Measurements from ENCODE around the gene ITGB2. TPM values are rescaled to one million over a fixed set of nuclear protein-coding genes. Genes with fewer than 3 reads are reported as not detected.

ITGB2 gene
- under 1 TPM in 3 of 6 experiments, not detected in 3; 0.19 to 0.45 (median 0.33) TPM for total RNA-seq (2021; fragmentation: NEBNext Ultra II Directional; extraction: Animal tissue kit (Norgen Biotek cat#: 25700))
- long read RNA-seq: 0 reads

GRCh38 chr21:44920694-44921604, at the start of gene ITGB2:
TSS of gene ITGB2 (minus strand) at chr21:44920899. CDS start at chr21:44910782, 10,117 bp downstream.
- no peak for DNase-seq
- H3K4me1 Mint-ChIP-seq (ENCODE audit: low read depth): peaks cover 12% of the 10 kb centered on the region
- TF ChIP-seq, protein P1, sequence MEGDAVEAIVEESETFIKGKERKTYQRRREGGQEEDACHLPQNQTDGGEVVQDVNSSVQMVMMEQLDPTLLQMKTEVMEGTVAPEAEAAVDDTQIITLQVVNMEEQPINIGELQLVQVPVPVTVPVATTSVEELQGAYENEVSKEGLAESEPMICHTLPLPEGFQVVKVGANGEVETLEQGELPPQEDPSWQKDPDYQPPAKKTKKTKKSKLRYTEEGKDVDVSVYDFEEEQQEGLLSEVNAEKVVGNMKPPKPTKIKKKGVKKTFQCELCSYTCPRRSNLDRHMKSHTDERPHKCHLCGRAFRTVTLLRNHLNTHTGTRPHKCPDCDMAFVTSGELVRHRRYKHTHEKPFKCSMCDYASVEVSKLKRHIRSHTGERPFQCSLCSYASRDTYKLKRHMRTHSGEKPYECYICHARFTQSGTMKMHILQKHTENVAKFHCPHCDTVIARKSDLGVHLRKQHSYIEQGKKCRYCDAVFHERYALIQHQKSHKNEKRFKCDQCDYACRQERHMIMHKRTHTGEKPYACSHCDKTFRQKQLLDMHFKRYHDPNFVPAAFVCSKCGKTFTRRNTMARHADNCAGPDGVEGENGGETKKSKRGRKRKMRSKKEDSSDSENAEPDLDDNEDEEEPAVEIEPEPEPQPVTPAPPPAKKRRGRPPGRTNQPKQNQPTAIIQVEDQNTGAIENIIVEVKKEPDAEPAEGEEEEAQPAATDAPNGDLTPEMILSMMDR (IDR thresholded peaks at IDR 0.05): no peak
- H3K4me3 Mint-ChIP-seq: no peak within 1 kb of the TSS
- no peak within 1 kb of the TSS for H3K27ac Mint-ChIP-seq
- peaks cover 51% of the 10 kb centered on the region for H3K27me3 Mint-ChIP-seq (ENCODE audit: insufficient read depth)
- H3K36me3 Mint-ChIP-seq (ENCODE audit: low read depth): no peaks in the 10 kb centered on the region
- no peaks in the 10 kb centered on the region for H3K9me3 Mint-ChIP-seq

DNA sequence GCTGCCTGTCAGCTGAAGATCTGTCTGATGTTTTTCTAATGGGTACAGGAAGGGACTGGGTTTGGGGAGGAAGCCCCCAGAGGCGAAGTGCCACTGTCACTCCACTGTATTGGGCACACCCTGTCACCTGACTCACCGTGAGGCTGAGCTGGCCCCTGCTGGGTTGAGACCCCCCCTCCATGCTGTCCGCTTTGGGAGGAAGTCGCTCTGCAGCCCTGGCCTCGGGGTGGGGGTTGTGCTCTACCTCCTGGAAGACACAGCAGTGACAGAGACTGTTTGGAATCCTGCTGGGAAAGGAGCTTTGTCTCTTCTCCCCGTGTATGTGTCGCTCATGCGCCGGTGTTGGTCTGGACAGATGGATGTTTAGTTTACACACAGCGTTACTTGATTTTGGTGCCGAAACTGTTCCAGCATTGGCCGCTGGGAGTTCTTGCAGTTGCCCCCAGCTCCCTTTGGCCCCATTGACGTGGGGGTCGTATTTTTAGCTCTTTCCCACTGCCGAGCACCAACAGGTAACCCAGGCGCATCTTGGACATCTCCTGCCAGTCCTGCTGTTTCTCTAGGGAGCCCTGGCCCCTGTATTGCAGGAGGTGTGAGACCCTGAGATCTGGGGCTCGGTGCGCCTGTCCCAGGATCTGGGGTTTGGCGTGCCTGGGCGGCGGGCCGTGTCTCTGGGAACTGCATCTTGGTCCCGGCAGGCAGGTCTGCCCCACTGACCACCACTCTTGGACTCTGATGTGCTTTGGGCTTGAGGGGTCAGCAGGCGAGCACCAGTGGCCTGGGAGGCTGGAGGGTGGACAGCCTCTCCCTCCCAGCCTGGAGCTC, 49.4 kb upstream of the ITGB2 start:
- Mint-ChIP-seq H3K4me1 (ENCODE audit: low read depth) (peaks cover 12% of the 10 kb centered on the region), H3K4me3 (no peak overlapping the region), H3K36me3 (ENCODE audit: low read depth) (peaks cover 23% of the 10 kb centered on the region), H3K9me3 (no peaks in the 10 kb centered on the region), H3K27me3 (ENCODE audit: insufficient read depth) (no peaks in the 10 kb centered on the region; the same call in 1 of the 2 replicates), H3K27ac (peak overlapping the region; percentile 31; the same call in 1 of the 2 replicates)
- DNase-seq: peak; percentile 25
- TF ChIP-seq, protein P1 (IDR thresholded peaks at IDR 0.05): no peak

GRCh38 chr21:44969066-44969670, 48.5 kb upstream of the ITGB2 start:
- Mint-ChIP-seq H3K9me3 (no peaks in the 10 kb centered on the region), H3K4me1 (ENCODE audit: low read depth) (peaks cover 12% of the 10 kb centered on the region), H3K4me3 (no peak overlapping the region), H3K27me3 (ENCODE audit: insufficient read depth) (no peaks in the 10 kb centered on the region; the same call in 1 of the 2 replicates), H3K36me3 (ENCODE audit: low read depth) (peaks cover 32% of the 10 kb centered on the region), H3K27ac (peak overlapping the region; percentile 31)
- TF ChIP-seq, protein P1 (IDR thresholded peaks at IDR 0.05): no peak
- DNase-seq: no peak

GRCh38 chr21:44967082-44968047, 46.7 kb upstream of the ITGB2 start:
- Mint-ChIP-seq H3K27ac (no peak overlapping the region), H3K4me1 (ENCODE audit: low read depth) (peaks cover 26% of the 10 kb centered on the region), H3K36me3 (ENCODE audit: low read depth) (peaks cover 31% of the 10 kb centered on the region), H3K4me3 (no peak overlapping the region), H3K27me3 (ENCODE audit: insufficient read depth) (no peaks in the 10 kb centered on the region; the same call in 1 of the 2 replicates), H3K9me3 (no peaks in the 10 kb centered on the region)
- TF ChIP-seq, protein P1 (IDR thresholded peaks at IDR 0.05): no peak
- no peak for DNase-seq
